DOHH2 (cell line): Measurements from ENCODE around the gene GABRB1.

ENCODE experiments used
- H3F3A ChIP-seq: fragments of 200-600 bp; sonication (generic), shearing (Covaris generic); 2 replicates; pipeline ENCODE4 v1.6.0; 2016; ENCODE audit warnings: antibody characterized with exemption, mild to moderate bottlenecking; ENCODE audit not compliant: control insufficient read depth, insufficient read depth
- H3K27ac ChIP-seq: fragments of 200-600 bp; sonication (generic); 2 replicates; pipeline ENCODE4 v1.5.1; 2014; ENCODE audit warnings: low read depth, mild to moderate bottlenecking, low read length, moderate library complexity
- H3K27me3 ChIP-seq: fragments of 200-600 bp; sonication (generic); 2 replicates; pipeline ENCODE4 v1.6.1; 2014; ENCODE audit warnings: mild to moderate bottlenecking, low read length, mixed read lengths; ENCODE audit not compliant: control insufficient read depth
- H3K36me3 ChIP-seq: fragments of 200-600 bp; sonication (generic); 2 replicates; pipeline ENCODE4 v1.6.1; 2014; ENCODE audit warnings: mild to moderate bottlenecking, low read length, moderate library complexity, mixed read lengths; ENCODE audit not compliant: control insufficient read depth
- H3K4me1 ChIP-seq: fragments of 200-600 bp; sonication (generic); 2 replicates; pipeline ENCODE4 v1.6.1; 2014; ENCODE audit warnings: mild to moderate bottlenecking, low read length, mixed read lengths; ENCODE audit not compliant: control insufficient read depth
- H3K4me2 ChIP-seq: fragments of 200-600 bp; sonication (generic); 2 replicates; pipeline ENCODE4 v1.6.0; 2014; ENCODE audit warnings: mild to moderate bottlenecking, low read length, moderate library complexity
- H3K4me3 ChIP-seq: fragments of 200-600 bp; sonication (generic); 2 replicates; pipeline ENCODE4 v1.5.1; 2014; ENCODE audit warnings: mild to moderate bottlenecking, low read length, mixed read lengths
- H3K79me2 ChIP-seq: fragments of 200-600 bp; sonication (generic); 2 replicates; pipeline ENCODE4 v1.6.1; 2014; ENCODE audit warnings: mild to moderate bottlenecking, low read length, mixed read lengths; ENCODE audit not compliant: control insufficient read depth
- H3K9me2 ChIP-seq: fragments of 200-600 bp; sonication (generic); replicated peaks from 2 replicates; pipeline ENCODE4 v1.6.1; 2014; ENCODE audit warnings: mild to moderate bottlenecking, low read length, mixed read lengths; ENCODE audit not compliant: control insufficient read depth
- H3K9me3 ChIP-seq: fragments of 200-600 bp; sonication (generic); 2 replicates; pipeline ENCODE4 v1.6.1; 2014; ENCODE audit warnings: antibody characterized with exemption, low read length, mixed read lengths; ENCODE audit not compliant: control insufficient read depth, insufficient read depth
- H4K20me1 ChIP-seq: fragments of 200-600 bp; sonication (generic); 2 replicates; pipeline ENCODE4 v1.6.0; 2014; ENCODE audit warnings: low read depth, mild to moderate bottlenecking, antibody characterized with exemption, low read length, moderate library complexity; ENCODE audit not compliant: control insufficient read depth, insufficient read depth
- EZH2phosphoT487 ChIP-seq: fragments of 200-600 bp; sonication (generic); IDR thresholded peaks from 2 replicates; pipeline ENCODE4 v1.6.1; 2017; ENCODE audit warnings: borderline replicate concordance, mild to moderate bottlenecking, antibody characterized with exemption, low read length, moderate library complexity, mixed read lengths
- TF ChIP-seq, protein P1 (sequence below): fragments of 200-600 bp; sonication (generic); IDR thresholded peaks from one replicate; pipeline ENCODE4 v1.5.1; 2014; ENCODE audit warnings: antibody characterized with exemption, mild to moderate bottlenecking, low read depth, low read length; ENCODE audit not compliant: poor library complexity, severe bottlenecking

GABRB1 gene

DNA sequence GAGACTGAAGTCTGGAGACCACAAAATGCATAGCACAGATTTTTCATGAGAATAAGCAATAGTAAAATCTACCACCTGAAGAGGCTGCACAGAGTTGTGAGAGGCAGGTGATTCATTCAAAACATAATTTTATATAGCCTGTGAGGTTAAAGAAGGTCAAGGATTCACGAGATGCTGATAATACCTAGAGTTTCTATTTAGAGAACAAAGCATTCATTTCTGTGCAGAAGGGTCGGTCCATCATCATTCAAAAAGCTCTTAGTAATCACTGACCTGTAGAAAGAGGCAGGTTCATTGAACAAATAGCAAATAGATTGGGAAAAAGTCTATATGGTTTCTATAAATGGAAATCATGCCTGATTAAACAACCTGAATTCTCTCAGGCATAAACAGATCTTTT is 26.6 kb downstream of the GABRB1 start:
- Histone ChIP-seq H3K79me2 (no peaks in the 10 kb centered on the region), H3K9me3 (no peaks in the 10 kb centered on the region), H3K27ac (no peak overlapping the region), H3K27me3 (no peaks in the 10 kb centered on the region), H3K36me3 (no peaks in the 10 kb centered on the region), H3K4me1 (no peaks in the 10 kb centered on the region), H3F3A (no peaks in the 10 kb centered on the region), H3K4me3 (no peak overlapping the region), H4K20me1 (no peaks in the 10 kb centered on the region), H3K9me2 (no peaks in the 10 kb centered on the region), H3K4me2 (no peak overlapping the region)
- TF ChIP-seq EZH2phosphoT487, result no peak
- TF ChIP-seq, protein P1, sequence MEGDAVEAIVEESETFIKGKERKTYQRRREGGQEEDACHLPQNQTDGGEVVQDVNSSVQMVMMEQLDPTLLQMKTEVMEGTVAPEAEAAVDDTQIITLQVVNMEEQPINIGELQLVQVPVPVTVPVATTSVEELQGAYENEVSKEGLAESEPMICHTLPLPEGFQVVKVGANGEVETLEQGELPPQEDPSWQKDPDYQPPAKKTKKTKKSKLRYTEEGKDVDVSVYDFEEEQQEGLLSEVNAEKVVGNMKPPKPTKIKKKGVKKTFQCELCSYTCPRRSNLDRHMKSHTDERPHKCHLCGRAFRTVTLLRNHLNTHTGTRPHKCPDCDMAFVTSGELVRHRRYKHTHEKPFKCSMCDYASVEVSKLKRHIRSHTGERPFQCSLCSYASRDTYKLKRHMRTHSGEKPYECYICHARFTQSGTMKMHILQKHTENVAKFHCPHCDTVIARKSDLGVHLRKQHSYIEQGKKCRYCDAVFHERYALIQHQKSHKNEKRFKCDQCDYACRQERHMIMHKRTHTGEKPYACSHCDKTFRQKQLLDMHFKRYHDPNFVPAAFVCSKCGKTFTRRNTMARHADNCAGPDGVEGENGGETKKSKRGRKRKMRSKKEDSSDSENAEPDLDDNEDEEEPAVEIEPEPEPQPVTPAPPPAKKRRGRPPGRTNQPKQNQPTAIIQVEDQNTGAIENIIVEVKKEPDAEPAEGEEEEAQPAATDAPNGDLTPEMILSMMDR, result no peak

- H3K79me2 ChIP-seq, result no peaks in the 10 kb centered on the region
- H3F3A ChIP-seq, result no peaks in the 10 kb centered on the region
- H3K9me3 ChIP-seq, result no peaks in the 10 kb centered on the region
- no peaks in the 10 kb centered on the region for H4K20me1 ChIP-seq
- TF ChIP-seq EZH2phosphoT487, result no peak
- TF ChIP-seq, protein P1, result no peak
- H3K36me3 ChIP-seq, result no peaks in the 10 kb centered on the region
- no peak overlapping the region for H3K4me2 ChIP-seq
- H3K27ac ChIP-seq, result no peak overlapping the region
- H3K4me1 ChIP-seq, result no peaks in the 10 kb centered on the region
- no peaks in the 10 kb centered on the region for H3K9me2 ChIP-seq
- no peak overlapping the region for H3K4me3 ChIP-seq
- no peaks in the 10 kb centered on the region for H3K27me3 ChIP-seq
These were observed 29.2 kb downstream of the GABRB1 start for GRCh38 chr4:47060561-47060960.

GRCh38 chr4:47061435-47061834 is 30.1 kb downstream of the GABRB1 start:
- H3F3A ChIP-seq, result no peaks in the 10 kb centered on the region
- H3K4me1 ChIP-seq, result no peaks in the 10 kb centered on the region
- H3K36me3 ChIP-seq, result no peaks in the 10 kb centered on the region
- no peak overlapping the region for H3K4me2 ChIP-seq
- no peaks in the 10 kb centered on the region for H3K79me2 ChIP-seq
- H3K27ac ChIP-seq, result no peak overlapping the region
- H3K9me3 ChIP-seq, result no peaks in the 10 kb centered on the region
- no peaks in the 10 kb centered on the region for H4K20me1 ChIP-seq
- H3K4me3 ChIP-seq, result no peak overlapping the region
- H3K27me3 ChIP-seq, result no peaks in the 10 kb centered on the region
- no peaks in the 10 kb centered on the region for H3K9me2 ChIP-seq
- no peak for TF ChIP-seq EZH2phosphoT487
- TF ChIP-seq, protein P1, result no peak

DNA sequence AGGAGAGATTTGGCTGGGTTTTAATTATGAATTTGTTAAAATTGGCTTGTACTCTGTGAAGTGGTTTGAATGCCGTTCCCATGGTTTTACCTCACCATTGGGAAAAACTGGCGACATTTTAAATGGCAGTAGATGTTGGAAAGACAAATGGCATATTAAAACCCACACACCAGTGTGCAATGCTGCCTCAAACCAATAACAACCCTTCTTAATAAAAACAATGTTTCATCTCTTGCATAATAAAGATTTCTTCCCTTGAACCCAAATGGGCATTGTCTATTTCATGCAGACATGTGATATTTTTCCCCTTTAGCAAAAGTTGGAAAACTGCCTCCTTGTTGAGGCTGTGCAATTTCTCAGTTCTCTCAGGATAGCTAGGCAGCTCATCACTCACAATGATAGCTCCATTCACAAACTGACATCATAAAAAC is 33.7 kb downstream of the GABRB1 start:
- TF ChIP-seq, protein P1, result no peak
- Histone ChIP-seq H4K20me1 (no peaks in the 10 kb centered on the region), H3K79me2 (no peaks in the 10 kb centered on the region), H3K4me3 (no peak overlapping the region), H3K4me1 (no peaks in the 10 kb centered on the region), H3K9me3 (no peaks in the 10 kb centered on the region), H3K27me3 (no peaks in the 10 kb centered on the region), H3K36me3 (no peaks in the 10 kb centered on the region), H3F3A (no peaks in the 10 kb centered on the region), H3K27ac (no peak overlapping the region), H3K4me2 (no peak overlapping the region), H3K9me2 (no peaks in the 10 kb centered on the region)
